HEK293T (cell line): ENCODE results near the gene NDUFAF5.

Source experiments
- ARNT ChIP-seq: fragments of 450-650 bp; IDR thresholded peaks from 2 replicates; pipeline ENCODE4 v1.6.1; 2017; ENCODE audit warnings: mild to moderate bottlenecking
- BHLHE40 ChIP-seq: fragments of 450-650 bp; IDR thresholded peaks from 2 replicates; pipeline ENCODE4 v1.6.1; 2016; ENCODE audit warnings: mild to moderate bottlenecking, moderate library complexity, borderline replicate concordance
- CTBP1 ChIP-seq: fragments of 450-650 bp; IDR thresholded peaks from 2 replicates; pipeline ENCODE4 v1.6.1; 2016; ENCODE audit warnings: borderline replicate concordance
- FOXA1 ChIP-seq: fragments of 450-650 bp; IDR thresholded peaks from 2 replicates; pipeline ENCODE4 v1.6.1; 2016; ENCODE audit warnings: mild to moderate bottlenecking
- FOXM1 ChIP-seq: fragments of 450-650 bp; IDR thresholded peaks from 2 replicates; pipeline ENCODE4 v1.6.1; 2017; ENCODE audit warnings: mild to moderate bottlenecking, borderline replicate concordance
- LEF1 ChIP-seq: fragments of 450-650 bp; IDR thresholded peaks from 2 replicates; pipeline ENCODE4 v1.6.1; 2017; ENCODE audit warnings: mild to moderate bottlenecking, borderline replicate concordance
- NFRKB ChIP-seq: fragments of 450-650 bp; IDR thresholded peaks from 2 replicates; pipeline ENCODE4 v1.6.1; 2016; ENCODE audit warnings: mild to moderate bottlenecking, moderate library complexity
- SP1 ChIP-seq: fragments of 450-650 bp; IDR thresholded peaks from 2 replicates; pipeline ENCODE4 v1.6.1; 2017
- SUZ12 ChIP-seq: fragments of 450-650 bp; IDR thresholded peaks from 2 replicates; pipeline ENCODE4 v1.6.1; 2016; ENCODE audit warnings: mild to moderate bottlenecking
- TARDBP ChIP-seq: fragments of 450-650 bp; IDR thresholded peaks from 2 replicates; pipeline ENCODE4 v1.6.1; 2016
- ZNF384 ChIP-seq: fragments of 450-650 bp; IDR thresholded peaks from 2 replicates; pipeline ENCODE4 v1.6.1; 2016
- TF ChIP-seq, protein P1 (sequence below): fragments of 450-650 bp; IDR thresholded peaks from 2 replicates; pipeline ENCODE4 v1.6.1; 2016

DNA sequence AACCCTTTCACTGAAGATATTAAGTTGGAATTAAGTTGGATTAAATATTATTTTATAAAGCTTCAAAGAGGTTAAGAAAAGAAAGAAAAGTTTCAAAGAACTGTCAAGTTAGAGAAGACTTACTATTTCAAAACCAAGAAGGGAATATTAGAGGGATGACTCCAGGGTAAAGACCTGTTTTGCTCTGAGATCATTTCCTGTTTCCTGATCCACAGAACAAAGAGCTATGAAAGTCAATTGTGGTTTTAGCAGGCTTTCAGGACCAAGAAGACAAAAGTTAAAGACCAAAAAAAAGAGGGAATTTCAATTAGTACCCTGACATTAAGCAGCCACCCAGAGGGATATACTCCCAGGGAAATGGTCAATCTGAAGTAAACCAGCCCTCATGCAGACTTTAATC is 19.5 kb upstream of the NDUFAF5 start:
- no peak for TF ChIP-seq FOXM1
- TF ChIP-seq BHLHE40: no peak
- TF ChIP-seq TARDBP: no peak
- no peak for TF ChIP-seq FOXA1
- TF ChIP-seq ZNF384: no peak
- TF ChIP-seq ARNT: no peak
- no peak for TF ChIP-seq SUZ12
- no peak for TF ChIP-seq NFRKB
- TF ChIP-seq LEF1: no peak
- TF ChIP-seq CTBP1: no peak
- no peak for TF ChIP-seq SP1
- TF ChIP-seq, protein P1, sequence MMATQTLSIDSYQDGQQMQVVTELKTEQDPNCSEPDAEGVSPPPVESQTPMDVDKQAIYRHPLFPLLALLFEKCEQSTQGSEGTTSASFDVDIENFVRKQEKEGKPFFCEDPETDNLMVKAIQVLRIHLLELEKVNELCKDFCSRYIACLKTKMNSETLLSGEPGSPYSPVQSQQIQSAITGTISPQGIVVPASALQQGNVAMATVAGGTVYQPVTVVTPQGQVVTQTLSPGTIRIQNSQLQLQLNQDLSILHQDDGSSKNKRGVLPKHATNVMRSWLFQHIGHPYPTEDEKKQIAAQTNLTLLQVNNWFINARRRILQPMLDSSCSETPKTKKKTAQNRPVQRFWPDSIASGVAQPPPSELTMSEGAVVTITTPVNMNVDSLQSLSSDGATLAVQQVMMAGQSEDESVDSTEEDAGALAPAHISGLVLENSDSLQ: no peak
